K562 (cell line): ENCODE measurements around the gene CTNNA3. TPM values are rescaled to one million over a fixed set of nuclear protein-coding genes. Genes with fewer than 3 reads are reported as not detected.

ENCODE experiments used
- ATAC-seq: fragments of 200-7000 bp; cut with Tn5 transposase; 3 replicates; pipeline ENCODE4 v1.9.1; 2020; ENCODE audit warnings: moderate library complexity
- BruUV-seq: library from RNA; stranded (reverse); fragments of 400-500 nt; replicated peaks from 2 replicates; lab custom pipeline; 2021; lab: Mats Ljungman, UMichigan
- CTCF ChIA-PET: fragments of 300-600 bp; formaldehyde crosslinking; extraction: SDS; loops from one replicate; lab custom pipeline; 2021; ENCODE audit warnings: low intra/inter-chr PET ratio; lab: Yijun Ruan, JAX
- POLR2A ChIA-PET: fragments of 300-600, 350-650 bp; sonication (Branson Sonifier 250); formaldehyde crosslinking; extraction: SDS; loops from one replicate; lab custom pipeline; 2021; ENCODE audit warnings: antibody characterized with exemption, inconsistent platforms; lab: Yijun Ruan, JAX
- DNase-seq, 4 experiments: peaks; one replicate each; pipeline versions ENCODE4 v3.0.0 to v3.0.0-alpha.2; 2011 to 2018; ENCODE audit warnings: low spot score in 3 of 4, mixed read lengths in 3 of 4; ENCODE audit errors: extremely low read depth in 1 of 4
- FAIRE-seq: peaks from 2 replicates; lab custom pipeline; 2011; peaks lifted over from hg19 to GRCh38; lab: Jason Lieb, UNC
- H2AFZ ChIP-seq: 2 replicates; pipeline ENCODE4 v1.6.0; 2011; ENCODE audit warnings: low read depth, low read length, control low read depth, inconsistent platforms
- H3K27ac ChIP-seq: fragments of 200-600 bp; 3 replicates; pipeline ENCODE4 v1.8.0; 2011; ENCODE audit warnings: low read depth, mild to moderate bottlenecking, control low read depth, inconsistent platforms, low read length, moderate library complexity, mixed read lengths; ENCODE audit errors: extremely low read depth
- H3K27me3 ChIP-seq, 2 experiments: fragments of 300-600 bp in 1 of 2; 2 replicates in 1 of 2; 3 replicates in 1 of 2; pipeline versions ENCODE4 v1.6.0 to v1.8.0; 2011; ENCODE audit warnings: inconsistent platforms in 2 of 2, low read length in 2 of 2, mild to moderate bottlenecking in 1 of 2, mixed read lengths in 1 of 2, moderate library complexity in 1 of 2; ENCODE audit not compliant: control insufficient read depth in 2 of 2, insufficient read depth in 2 of 2
- H3K36me3 ChIP-seq: fragments of 300-600 bp; 3 replicates; pipeline ENCODE4 v1.8.0; 2011; ENCODE audit warnings: mild to moderate bottlenecking, low read length, inconsistent platforms; ENCODE audit not compliant: control insufficient read depth, insufficient read depth
- H3K4me1 ChIP-seq, 2 experiments: fragments of 200-600 bp in 1 of 2; replicated peaks in 1 of 2; 2 replicates in 1 of 2; 3 replicates in 1 of 2; pipeline versions ENCODE4 v1.5.1 to v1.8.0; 2011; ENCODE audit warnings: inconsistent platforms in 2 of 2, low read length in 2 of 2, mild to moderate bottlenecking in 1 of 2, mixed read lengths in 1 of 2, moderate library complexity in 1 of 2; ENCODE audit not compliant: control insufficient read depth in 2 of 2, insufficient read depth in 2 of 2
- H3K4me2 ChIP-seq: 2 replicates; pipeline ENCODE4 v1.6.1; 2011; ENCODE audit warnings: low read length, control low read depth, inconsistent platforms, mixed read lengths; ENCODE audit not compliant: insufficient read depth
- H3K4me3 ChIP-seq: fragments of 200-600 bp; sonication (generic), shearing (Covaris generic); 2 replicates; pipeline ENCODE4 v1.5.1; 2016; ENCODE audit warnings: control low read depth, inconsistent platforms
- H3K79me2 ChIP-seq: fragments of 200-600 bp; 3 replicates; pipeline ENCODE4 v1.8.0; 2011; ENCODE audit warnings: low read length, inconsistent platforms; ENCODE audit not compliant: control insufficient read depth, insufficient read depth
- H3K9ac ChIP-seq, 2 experiments: 2 replicates each; pipeline versions ENCODE4 v1.6.0 to v1.6.1; 2011; ENCODE audit warnings: low read depth in 2 of 2, low read length in 2 of 2, control low read depth in 1 of 2, inconsistent platforms in 1 of 2, mild to moderate bottlenecking in 1 of 2, mixed read lengths in 1 of 2; ENCODE audit not compliant: insufficient read depth in 1 of 2
- H3K9me1 ChIP-seq: one replicate; pipeline ENCODE4 v1.6.0; 2011; ENCODE audit warnings: inconsistent platforms, mild to moderate bottlenecking, low read length, moderate library complexity; ENCODE audit not compliant: control insufficient read depth, insufficient read depth
- H3K9me3 ChIP-seq: replicated peaks from 2 replicates; pipeline ENCODE4 v1.5.1; 2011; ENCODE audit warnings: low read depth, low read length, inconsistent platforms; ENCODE audit not compliant: control insufficient read depth, insufficient read depth
- H4K20me1 ChIP-seq: replicated peaks from 2 replicates; pipeline ENCODE4 v1.6.1; 2011; ENCODE audit warnings: low read length, inconsistent platforms, mixed read lengths; ENCODE audit not compliant: control insufficient read depth, insufficient read depth
- FOXA3 ChIP-seq, 2 experiments: fragments of 450-650 bp in 1 of 2; sonication (generic) in 1 of 2; formaldehyde crosslinking; IDR thresholded peaks in 1 of 2; conservative IDR thresholded peaks in 1 of 2; 2 replicates each; pipeline versions ENCODE4 v1.4.0 to v1.8.0; 2020 to 2022; ENCODE audit warnings: mild to moderate bottlenecking in 2 of 2, missing genetic modification reagents in 1 of 2
- KDM5B ChIP-seq: fragments of 200-600 bp; sonication (generic); IDR thresholded peaks from 2 replicates; pipeline ENCODE4 v1.6.1; 2012; ENCODE audit warnings: low read depth, mild to moderate bottlenecking, moderate library complexity, low read length, control low read depth, inconsistent platforms; ENCODE audit not compliant: insufficient replicate concordance
- POLR3A ChIP-seq: IDR thresholded peaks from 2 replicates; pipeline ENCODE4 v1.6.1; 2011; ENCODE audit warnings: borderline replicate concordance, mild to moderate bottlenecking, moderate library complexity; ENCODE audit not compliant: insufficient read length, insufficient read depth; ENCODE audit errors: extremely low read depth
- SNAPC5 ChIP-seq: fragments of 250-450 bp; sonication (Bioruptor Pico); IDR thresholded peaks from 2 replicates; pipeline ENCODE4 v1.8.0; 2021; ENCODE audit warnings: moderate library complexity, mild to moderate bottlenecking, inconsistent platforms
- TEAD4 ChIP-seq, 2 experiments: sonication (generic) in 1 of 2; formaldehyde crosslinking in 1 of 2; IDR thresholded peaks; 2 replicates each; pipeline versions ENCODE4 v1.6.1 to v1.8.0; 2012 to 2022; ENCODE audit warnings: borderline replicate concordance in 1 of 2, inconsistent platforms in 1 of 2, low read length in 1 of 2, mild to moderate bottlenecking in 1 of 2, missing genetic modification reagents in 1 of 2
- ZEB2 ChIP-seq: fragments of 450-650 bp; IDR thresholded peaks from 2 replicates; pipeline ENCODE4 v1.6.1; 2016
- ZFX ChIP-seq: sonication (generic); formaldehyde crosslinking; IDR thresholded peaks from 2 replicates; pipeline ENCODE4 v1.8.0; 2022; ENCODE audit warnings: mild to moderate bottlenecking, missing genetic modification reagents, moderate library complexity
- WGBS: fragments of 100-300 bp; shearing (Covaris generic); methylation state at CpG from one replicate; pipeline ENCODE4 v1.1.6; 2016; ENCODE audit warnings: low coverage, mixed read lengths; ENCODE audit not compliant: insufficient coverage; ENCODE audit errors: missing lambda C conversion rate; 5-methylcytosine and 5-hydroxymethylcytosine counted together
- in situ Hi-C: fragments of 300-500 bp; cut with MboI; formaldehyde crosslinking; loops from 4 replicates; pipeline ENCODE4 v1.15.0; 2018; ENCODE audit warnings: inconsistent platforms, mixed read lengths
- intact Hi-C: fragments of 100-400 bp; cut with micrococcal nuclease; formaldehyde crosslinking; loops from 2 replicates; pipeline ENCODE4 v1.14.2; 2022
- polyA plus RNA-seq, 8 experiments: library from polyadenylated mRNA; depleted of rRNA in 4 of 8; stranded (reverse) in 5 of 8; unstranded in 3 of 8; fragments of >200 nt; fragmentation: Nextera tagmentation in 2 of 8; fragmentation: Illumina TruSeq in 1 of 8; extraction: Ambion mirVana in 2 of 8; extraction: Trizol in 1 of 8; gene quantifications; 2 replicates each; pipeline versions ENCODE4 v1.2.1 to v1.2.3, GENCODE V29; 2011 to 2014; ENCODE audit warnings: inconsistent platforms in 1 of 8, missing spikeins in 1 of 8
- total RNA-seq, 7 experiments: library from RNA; depleted of rRNA in 6 of 7; stranded (reverse); fragments of >200 nt in 6 of 7; fragmentation: Illumina TruSeq in 2 of 7; extraction: Trizol in 2 of 7; gene quantifications; 2 replicates each; pipeline versions ENCODE4 v1.2.1 to v1.2.3, GENCODE V29; 2011 to 2021; ENCODE audit warnings: low replicate concordance in 1 of 7
- TF ChIP-seq, protein P1 (sequence below): fragments of 200-600 bp; sonication (generic); IDR thresholded peaks from one replicate; pipeline ENCODE4 v1.6.1; 2012; ENCODE audit warnings: mild to moderate bottlenecking, low read depth, low read length, inconsistent platforms
- TF ChIP-seq, protein P2 (sequence below): fragments of 200-800 bp; sonication (Bioruptor generic); IDR thresholded peaks from 2 replicates; pipeline ENCODE4 v1.6.1; 2017; ENCODE audit warnings: missing genetic modification characterization, missing compliant biosample characterization

The CTNNA3 gene
- total and polyA plus RNA-seq, 9 of the 15 experiments (the other 6 are each of a cell fraction or from before 2014, with no cell fraction given): 0.04 TPM; not detected in 8

DNA sequence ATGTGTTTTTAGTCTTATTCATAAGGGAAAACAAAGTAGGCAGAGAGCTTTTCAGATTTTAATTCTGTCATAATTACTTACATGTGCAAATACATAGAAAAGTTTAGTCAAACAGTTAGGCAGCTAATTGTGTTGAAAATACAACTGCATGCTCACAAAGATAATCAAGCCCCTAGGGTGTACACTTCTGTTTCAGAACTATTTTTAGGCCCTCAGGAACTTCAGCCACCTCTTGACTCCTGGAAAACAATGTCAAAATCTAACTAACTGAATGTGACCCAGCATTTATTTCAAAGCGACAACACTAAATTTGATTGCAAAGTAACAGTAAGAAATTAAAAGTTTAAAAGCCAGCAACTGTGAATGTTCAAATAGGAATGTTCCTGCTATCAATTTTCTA is 1369.1 kb downstream of the CTNNA3 start:
- POLR2A ChIA-PET: no interaction called here
- TF ChIP-seq, protein P1, sequence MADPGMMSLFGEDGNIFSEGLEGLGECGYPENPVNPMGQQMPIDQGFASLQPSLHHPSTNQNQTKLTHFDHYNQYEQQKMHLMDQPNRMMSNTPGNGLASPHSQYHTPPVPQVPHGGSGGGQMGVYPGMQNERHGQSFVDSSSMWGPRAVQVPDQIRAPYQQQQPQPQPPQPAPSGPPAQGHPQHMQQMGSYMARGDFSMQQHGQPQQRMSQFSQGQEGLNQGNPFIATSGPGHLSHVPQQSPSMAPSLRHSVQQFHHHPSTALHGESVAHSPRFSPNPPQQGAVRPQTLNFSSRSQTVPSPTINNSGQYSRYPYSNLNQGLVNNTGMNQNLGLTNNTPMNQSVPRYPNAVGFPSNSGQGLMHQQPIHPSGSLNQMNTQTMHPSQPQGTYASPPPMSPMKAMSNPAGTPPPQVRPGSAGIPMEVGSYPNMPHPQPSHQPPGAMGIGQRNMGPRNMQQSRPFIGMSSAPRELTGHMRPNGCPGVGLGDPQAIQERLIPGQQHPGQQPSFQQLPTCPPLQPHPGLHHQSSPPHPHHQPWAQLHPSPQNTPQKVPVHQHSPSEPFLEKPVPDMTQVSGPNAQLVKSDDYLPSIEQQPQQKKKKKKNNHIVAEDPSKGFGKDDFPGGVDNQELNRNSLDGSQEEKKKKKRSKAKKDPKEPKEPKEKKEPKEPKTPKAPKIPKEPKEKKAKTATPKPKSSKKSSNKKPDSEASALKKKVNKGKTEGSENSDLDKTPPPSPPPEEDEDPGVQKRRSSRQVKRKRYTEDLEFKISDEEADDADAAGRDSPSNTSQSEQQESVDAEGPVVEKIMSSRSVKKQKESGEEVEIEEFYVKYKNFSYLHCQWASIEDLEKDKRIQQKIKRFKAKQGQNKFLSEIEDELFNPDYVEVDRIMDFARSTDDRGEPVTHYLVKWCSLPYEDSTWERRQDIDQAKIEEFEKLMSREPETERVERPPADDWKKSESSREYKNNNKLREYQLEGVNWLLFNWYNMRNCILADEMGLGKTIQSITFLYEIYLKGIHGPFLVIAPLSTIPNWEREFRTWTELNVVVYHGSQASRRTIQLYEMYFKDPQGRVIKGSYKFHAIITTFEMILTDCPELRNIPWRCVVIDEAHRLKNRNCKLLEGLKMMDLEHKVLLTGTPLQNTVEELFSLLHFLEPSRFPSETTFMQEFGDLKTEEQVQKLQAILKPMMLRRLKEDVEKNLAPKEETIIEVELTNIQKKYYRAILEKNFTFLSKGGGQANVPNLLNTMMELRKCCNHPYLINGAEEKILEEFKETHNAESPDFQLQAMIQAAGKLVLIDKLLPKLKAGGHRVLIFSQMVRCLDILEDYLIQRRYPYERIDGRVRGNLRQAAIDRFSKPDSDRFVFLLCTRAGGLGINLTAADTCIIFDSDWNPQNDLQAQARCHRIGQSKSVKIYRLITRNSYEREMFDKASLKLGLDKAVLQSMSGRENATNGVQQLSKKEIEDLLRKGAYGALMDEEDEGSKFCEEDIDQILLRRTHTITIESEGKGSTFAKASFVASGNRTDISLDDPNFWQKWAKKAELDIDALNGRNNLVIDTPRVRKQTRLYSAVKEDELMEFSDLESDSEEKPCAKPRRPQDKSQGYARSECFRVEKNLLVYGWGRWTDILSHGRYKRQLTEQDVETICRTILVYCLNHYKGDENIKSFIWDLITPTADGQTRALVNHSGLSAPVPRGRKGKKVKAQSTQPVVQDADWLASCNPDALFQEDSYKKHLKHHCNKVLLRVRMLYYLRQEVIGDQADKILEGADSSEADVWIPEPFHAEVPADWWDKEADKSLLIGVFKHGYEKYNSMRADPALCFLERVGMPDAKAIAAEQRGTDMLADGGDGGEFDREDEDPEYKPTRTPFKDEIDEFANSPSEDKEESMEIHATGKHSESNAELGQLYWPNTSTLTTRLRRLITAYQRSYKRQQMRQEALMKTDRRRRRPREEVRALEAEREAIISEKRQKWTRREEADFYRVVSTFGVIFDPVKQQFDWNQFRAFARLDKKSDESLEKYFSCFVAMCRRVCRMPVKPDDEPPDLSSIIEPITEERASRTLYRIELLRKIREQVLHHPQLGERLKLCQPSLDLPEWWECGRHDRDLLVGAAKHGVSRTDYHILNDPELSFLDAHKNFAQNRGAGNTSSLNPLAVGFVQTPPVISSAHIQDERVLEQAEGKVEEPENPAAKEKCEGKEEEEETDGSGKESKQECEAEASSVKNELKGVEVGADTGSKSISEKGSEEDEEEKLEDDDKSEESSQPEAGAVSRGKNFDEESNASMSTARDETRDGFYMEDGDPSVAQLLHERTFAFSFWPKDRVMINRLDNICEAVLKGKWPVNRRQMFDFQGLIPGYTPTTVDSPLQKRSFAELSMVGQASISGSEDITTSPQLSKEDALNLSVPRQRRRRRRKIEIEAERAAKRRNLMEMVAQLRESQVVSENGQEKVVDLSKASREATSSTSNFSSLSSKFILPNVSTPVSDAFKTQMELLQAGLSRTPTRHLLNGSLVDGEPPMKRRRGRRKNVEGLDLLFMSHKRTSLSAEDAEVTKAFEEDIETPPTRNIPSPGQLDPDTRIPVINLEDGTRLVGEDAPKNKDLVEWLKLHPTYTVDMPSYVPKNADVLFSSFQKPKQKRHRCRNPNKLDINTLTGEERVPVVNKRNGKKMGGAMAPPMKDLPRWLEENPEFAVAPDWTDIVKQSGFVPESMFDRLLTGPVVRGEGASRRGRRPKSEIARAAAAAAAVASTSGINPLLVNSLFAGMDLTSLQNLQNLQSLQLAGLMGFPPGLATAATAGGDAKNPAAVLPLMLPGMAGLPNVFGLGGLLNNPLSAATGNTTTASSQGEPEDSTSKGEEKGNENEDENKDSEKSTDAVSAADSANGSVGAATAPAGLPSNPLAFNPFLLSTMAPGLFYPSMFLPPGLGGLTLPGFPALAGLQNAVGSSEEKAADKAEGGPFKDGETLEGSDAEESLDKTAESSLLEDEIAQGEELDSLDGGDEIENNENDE: no peak
- no peak for TF ChIP-seq ZEB2
- no peak for TF ChIP-seq TEAD4 (IDR thresholded peaks at IDR 0.05; ENCODE audit: low read length)
- TF ChIP-seq TEAD4 (CRISPR knock-in tag; IDR thresholded peaks at IDR 0.05; ENCODE audit: borderline replicate concordance): no peak
- TF ChIP-seq, protein P2, sequence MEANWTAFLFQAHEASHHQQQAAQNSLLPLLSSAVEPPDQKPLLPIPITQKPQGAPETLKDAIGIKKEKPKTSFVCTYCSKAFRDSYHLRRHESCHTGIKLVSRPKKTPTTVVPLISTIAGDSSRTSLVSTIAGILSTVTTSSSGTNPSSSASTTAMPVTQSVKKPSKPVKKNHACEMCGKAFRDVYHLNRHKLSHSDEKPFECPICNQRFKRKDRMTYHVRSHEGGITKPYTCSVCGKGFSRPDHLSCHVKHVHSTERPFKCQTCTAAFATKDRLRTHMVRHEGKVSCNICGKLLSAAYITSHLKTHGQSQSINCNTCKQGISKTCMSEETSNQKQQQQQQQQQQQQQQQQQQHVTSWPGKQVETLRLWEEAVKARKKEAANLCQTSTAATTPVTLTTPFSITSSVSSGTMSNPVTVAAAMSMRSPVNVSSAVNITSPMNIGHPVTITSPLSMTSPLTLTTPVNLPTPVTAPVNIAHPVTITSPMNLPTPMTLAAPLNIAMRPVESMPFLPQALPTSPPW (CRISPR knock-in tag): no peak
- no peak for TF ChIP-seq SNAPC5 (CRISPR knock-in tag)
- TF ChIP-seq FOXA3 (CRISPR knock-in tag; conservative IDR thresholded peaks at IDR 0.05 in 1 of 2, IDR thresholded peaks at IDR 0.05 in 1 of 2): no peak
- TF ChIP-seq ZFX: no peak
- no peak for TF ChIP-seq POLR3A
- no peak for TF ChIP-seq KDM5B

More for the DNA sequence above, 1369.1 kb downstream of the CTNNA3 start:
- no peaks in the 10 kb centered on the region for H3K4me1 ChIP-seq
- CTCF ChIA-PET: no interaction called here
- H3K79me2 ChIP-seq: no peaks in the 10 kb centered on the region
- ATAC-seq: no peak
- no peaks in the 10 kb centered on the region for H3K27me3 ChIP-seq
- no peaks in the 10 kb centered on the region for H3K9me3 ChIP-seq
- H3K4me3 ChIP-seq: no peak overlapping the region
- H3K9ac ChIP-seq: no peak overlapping the region
- no TSS peak for BruUV-seq
- in situ Hi-C loops (no loop called here), intact Hi-C loops (no loop called here)
- no peaks in the 10 kb centered on the region for H3K9me1 ChIP-seq
- H3K27ac ChIP-seq: no peak overlapping the region
- no peak for FAIRE-seq
- 0% methylated on average over 1 of the region's 1 CpG for WGBS
- H4K20me1 ChIP-seq: no peaks in the 10 kb centered on the region
- H3K4me2 ChIP-seq: no peak overlapping the region
- no peak overlapping the region for H2AFZ ChIP-seq
- DNase-seq: no peak
- no peaks in the 10 kb centered on the region for H3K36me3 ChIP-seq
